Neural cell (in vitro differentiated cells): ENCODE measurements around the gene GRK4. TPM values are rescaled to one million over a fixed set of nuclear protein-coding genes. Genes with fewer than 3 reads are reported as not detected.

Source experiments
- H2AFZ ChIP-seq: fragments of 200-600, 300-800 bp; sonication (generic), shearing (Covaris generic); 2 replicates; pipeline ENCODE4 v1.6.0; 2014; ENCODE audit warnings: low read depth, mild to moderate bottlenecking, antibody characterized with exemption, low read length, moderate library complexity
- H3F3A ChIP-seq: fragments of 200-600 bp; shearing (Covaris generic); 2 replicates; pipeline ENCODE4 v1.6.1; 2016; ENCODE audit warnings: mild to moderate bottlenecking, moderate library complexity, mixed read lengths, antibody characterized with exemption, low read length; ENCODE audit not compliant: insufficient read depth, poor library complexity, severe bottlenecking
- H3K27ac ChIP-seq: fragments of 200-600, 300-800 bp; sonication (generic), shearing (Covaris generic); 2 replicates; pipeline ENCODE4 v1.5.1; 2014; ENCODE audit warnings: mild to moderate bottlenecking, low read length, moderate library complexity
- H3K27me3 ChIP-seq: fragments of 300-800, 200-600 bp; sonication (generic), shearing (Covaris generic); 2 replicates; pipeline ENCODE4 v1.6.0; 2014; ENCODE audit warnings: mild to moderate bottlenecking, low read depth, low read length, moderate library complexity; ENCODE audit not compliant: insufficient read depth
- H3K36me3 ChIP-seq: fragments of 300-800, 200-600 bp; sonication (generic), shearing (Covaris generic); 2 replicates; pipeline ENCODE4 v1.5.1; 2014; ENCODE audit warnings: mild to moderate bottlenecking, antibody characterized with exemption, low read length, moderate library complexity; ENCODE audit not compliant: insufficient read depth
- H3K4me2 ChIP-seq: fragments of 300-800, 200-600 bp; sonication (generic), shearing (Covaris generic); 2 replicates; pipeline ENCODE4 v1.6.0; 2014; ENCODE audit warnings: mild to moderate bottlenecking, low read length
- H3K4me3 ChIP-seq: fragments of 300-800, 200-600 bp; sonication (generic), shearing (Covaris generic); 2 replicates; pipeline ENCODE4 v1.5.1; 2014; ENCODE audit warnings: mild to moderate bottlenecking, low read length, moderate library complexity
- H3K79me2 ChIP-seq: fragments of 200-600 bp; shearing (Covaris generic); replicated peaks from 2 replicates; pipeline ENCODE4 v1.6.0; 2014; ENCODE audit warnings: mild to moderate bottlenecking, low read length, moderate library complexity; ENCODE audit not compliant: insufficient read depth
- H3K9ac ChIP-seq: fragments of 300-800, 200-600 bp; sonication (generic), shearing (Covaris generic); 2 replicates; pipeline ENCODE4 v1.6.1; 2016; ENCODE audit warnings: mild to moderate bottlenecking, low read length, mixed read lengths
- H3K9me2 ChIP-seq: fragments of 200-600 bp; shearing (Covaris generic); 2 replicates; pipeline ENCODE4 v1.6.1; 2016; ENCODE audit warnings: mild to moderate bottlenecking, low read length, mixed read lengths; ENCODE audit not compliant: insufficient read depth
- H3K9me3 ChIP-seq: fragments of 200-600, 300-800 bp; sonication (generic), shearing (Covaris generic); 2 replicates; pipeline ENCODE4 v1.6.1; 2016; ENCODE audit warnings: mild to moderate bottlenecking, mixed run types, low read length, moderate library complexity, mixed read lengths
- H4K20me1 ChIP-seq: fragments of 200-600 bp; shearing (Covaris generic); 2 replicates; pipeline ENCODE4 v1.6.1; 2016; ENCODE audit warnings: mild to moderate bottlenecking, mixed run types; ENCODE audit not compliant: insufficient read depth
- CTCF ChIP-seq: fragments of 450-650 bp; IDR thresholded peaks from 2 replicates; pipeline ENCODE4 v1.5.1; 2014; ENCODE audit warnings: antibody characterized with exemption, mild to moderate bottlenecking, moderate library complexity; ENCODE audit not compliant: poor library complexity, severe bottlenecking
- EP300 ChIP-seq: fragments of 450-650 bp; conservative IDR thresholded peaks from 2 replicates; pipeline ENCODE4 v1.6.1; 2014; ENCODE audit warnings: antibody characterized with exemption, mild to moderate bottlenecking, moderate library complexity; ENCODE audit not compliant: poor library complexity, severe bottlenecking
- EZH2 ChIP-seq: fragments of 200-600, 300-800 bp; shearing (Covaris generic), sonication (generic); IDR thresholded peaks from 2 replicates; pipeline ENCODE4 v1.6.1; 2014; ENCODE audit warnings: antibody characterized with exemption, low read length, borderline replicate concordance, mild to moderate bottlenecking; ENCODE audit not compliant: insufficient read depth, poor library complexity, severe bottlenecking
- MXI1 ChIP-seq: fragments of 450-650 bp; conservative IDR thresholded peaks from 2 replicates; pipeline ENCODE4 v1.6.1; 2014; ENCODE audit warnings: antibody characterized with exemption, mild to moderate bottlenecking; ENCODE audit not compliant: poor library complexity, severe bottlenecking
- POLR2AphosphoS5 ChIP-seq: IDR thresholded peaks from 2 replicates; pipeline ENCODE4 v1.6.1; 2012
- RAD21 ChIP-seq: fragments of 450-650 bp; conservative IDR thresholded peaks from 2 replicates; pipeline ENCODE4 v1.6.1; 2014; ENCODE audit warnings: antibody characterized with exemption, mild to moderate bottlenecking, moderate library complexity
- REST ChIP-seq: IDR thresholded peaks from 2 replicates; pipeline ENCODE4 v1.6.1; 2012; ENCODE audit warnings: borderline replicate concordance
- SMC3 ChIP-seq: fragments of 450-650 bp; conservative IDR thresholded peaks from 2 replicates; pipeline ENCODE4 v1.6.1; 2014; ENCODE audit warnings: antibody characterized with exemption, mild to moderate bottlenecking, moderate library complexity; ENCODE audit not compliant: poor library complexity
- TAF1 ChIP-seq: IDR thresholded peaks from 2 replicates; pipeline ENCODE4 v1.6.1; 2012; ENCODE audit warnings: low read depth
- polyA plus RNA-seq: library from polyadenylated mRNA; depleted of rRNA; stranded (reverse); fragments of >200 nt; gene quantifications from 2 replicates; pipeline ENCODE4 v1.2.3, GENCODE V29; 2014

Gene GRK4
- polyA plus RNA-seq, 1 donor from 2014 or later, result 17.4 TPM

- no peaks in the 10 kb centered on the region for H3K79me2 ChIP-seq
- no peak overlapping the region for H2AFZ ChIP-seq
- no peaks in the 10 kb centered on the region for H3K9me3 ChIP-seq
- H4K20me1 ChIP-seq, result no peaks in the 10 kb centered on the region
- no peak overlapping the region for H3K27ac ChIP-seq
- H3K36me3 ChIP-seq, result no peaks in the 10 kb centered on the region
- H3K4me2 ChIP-seq, result no peak overlapping the region
- no peak overlapping the region for H3K4me3 ChIP-seq
- TF ChIP-seq EP300, result no peak
- no peak for TF ChIP-seq MXI1
- TF ChIP-seq CTCF, result no peak
- no peak for TF ChIP-seq RAD21
- H3K9me2 ChIP-seq, result no peaks in the 10 kb centered on the region
- H3K9ac ChIP-seq, result no peak overlapping the region
- no peaks in the 10 kb centered on the region for H3K27me3 ChIP-seq
- H3F3A ChIP-seq, result no peaks in the 10 kb centered on the region
These were observed 40.2 kb upstream of the GRK4 start for GRCh38 chr4:2923141-2923551.

GRCh38 chr4:2923668-2924173 is 39.6 kb upstream of the GRK4 start:
- Histone ChIP-seq H3K9me3 (no peaks in the 10 kb centered on the region), H3K4me2 (no peak overlapping the region), H3K4me3 (no peak overlapping the region), H3K36me3 (no peaks in the 10 kb centered on the region), H3K27ac (no peak overlapping the region), H3K9ac (no peak overlapping the region), H3K79me2 (no peaks in the 10 kb centered on the region), H2AFZ (no peak overlapping the region), H3F3A (no peaks in the 10 kb centered on the region), H3K9me2 (no peaks in the 10 kb centered on the region), H3K27me3 (no peaks in the 10 kb centered on the region), H4K20me1 (no peaks in the 10 kb centered on the region)
- no peak for TF ChIP-seq TAF1
- TF ChIP-seq EZH2, result no peak
- no peak for TF ChIP-seq POLR2AphosphoS5
- no peak for TF ChIP-seq EP300
- no peak for TF ChIP-seq SMC3

GRCh38 chr4:2924286-2924685 is 39.1 kb upstream of the GRK4 start:
- Histone ChIP-seq H3K27ac (no peak overlapping the region), H3K4me3 (no peak overlapping the region), H3K79me2 (no peaks in the 10 kb centered on the region), H3K9me2 (no peaks in the 10 kb centered on the region), H3K9me3 (no peaks in the 10 kb centered on the region), H4K20me1 (no peaks in the 10 kb centered on the region), H3K36me3 (no peaks in the 10 kb centered on the region), H3K27me3 (no peaks in the 10 kb centered on the region), H2AFZ (no peak overlapping the region), H3K9ac (no peak overlapping the region), H3K4me2 (no peak overlapping the region), H3F3A (no peaks in the 10 kb centered on the region)
- no peak for TF ChIP-seq MXI1
- TF ChIP-seq RAD21, result no peak
- no peak for TF ChIP-seq REST
- no peak for TF ChIP-seq CTCF
- no peak for TF ChIP-seq EZH2
- TF ChIP-seq POLR2AphosphoS5, result no peak
